Measurements from ENCODE around the gene CHAC1. TPM values are rescaled to one million over a fixed set of nuclear protein-coding genes. Genes with fewer than 3 reads are reported as not detected.

CHAC1 gene
- total RNA-seq, 1 experiment from 2014 or later = 48.7 TPM

DNA sequence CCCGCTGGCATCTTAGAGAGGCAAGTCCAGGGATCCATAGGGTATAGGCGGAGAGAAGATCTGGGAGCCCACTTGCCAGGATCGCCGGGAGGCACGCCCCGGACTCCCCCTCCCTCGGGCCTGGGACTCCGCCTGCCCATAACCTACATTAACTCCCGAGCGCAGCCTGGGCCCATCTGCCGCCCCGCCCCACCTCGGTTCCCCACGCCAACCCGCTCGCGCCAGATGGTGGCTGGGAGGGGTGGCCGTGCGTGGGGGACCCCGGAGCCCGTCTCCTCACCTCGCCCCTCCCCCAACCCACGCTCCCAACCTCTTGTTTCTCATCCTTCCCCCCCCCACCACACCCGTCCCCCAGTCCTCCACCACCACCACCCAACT lies 25.8 kb upstream of the CHAC1 start:
- Histone ChIP-seq H3K9me3 (ENCODE audit: control insufficient read depth, low read depth, low read length) (no peaks in the 10 kb centered on the region), H2BK120ac (ENCODE audit: low read depth, low read length, poor library complexity, severe bottlenecking) (no peak overlapping the region), H3T11ph (ENCODE audit: low read length) (no peak overlapping the region), H3K23me2 (ENCODE audit: insufficient read length, low read depth, low read length, poor library complexity, severe bottlenecking) (peaks cover 35% of the 10 kb centered on the region), H3K79me2 (ENCODE audit: insufficient read depth, low read length) (no peaks in the 10 kb centered on the region), H3K56ac (ENCODE audit: insufficient read length, low read depth, low read length) (no peak overlapping the region), H4K5ac (ENCODE audit: insufficient read length, low read depth, low read length) (no peak overlapping the region), H4K8ac (replicated peaks; ENCODE audit: insufficient read length, low read depth, low read length) (no peak overlapping the region), H2BK20ac (ENCODE audit: low read depth, low read length, poor library complexity, severe bottlenecking) (no peak overlapping the region), H3K27ac (ENCODE audit: insufficient read length, low read depth, low read length) (no peak overlapping the region), H2BK5ac (ENCODE audit: insufficient read length, low read length) (no peak overlapping the region), H3K4me2 (ENCODE audit: insufficient read depth, insufficient read length, low read length) (peak overlapping the region; percentile 68), H3K4me1 (ENCODE audit: insufficient read depth, low read length) (peaks cover 3% of the 10 kb centered on the region; the same call in 1 of the 2 replicates), H3K27me3 (ENCODE audit: insufficient read depth, low read length) (peaks cover 70% of the 10 kb centered on the region), H2AFZ (ENCODE audit: low read length) (no peak overlapping the region), H3K14ac (ENCODE audit: insufficient read depth, low read length) (no peak overlapping the region), H2BK12ac (ENCODE audit: insufficient read length, low read depth, low read length) (no peak overlapping the region), H3K18ac (ENCODE audit: insufficient read length, low read depth, low read length) (no peak overlapping the region), H3K9ac (ENCODE audit: extremely low read depth, insufficient read length, low read length) (no peak overlapping the region), H4K91ac (ENCODE audit: insufficient read length, low read depth, low read length) (no peak overlapping the region), H2BK15ac (ENCODE audit: low read depth, low read length) (no peak overlapping the region), H3K79me1 (ENCODE audit: insufficient read depth, low read depth, low read length, poor library complexity, severe bottlenecking) (no peaks in the 10 kb centered on the region), H3K23ac (ENCODE audit: insufficient read length, low read depth, low read length) (no peak overlapping the region), H4K20me1 (ENCODE audit: control insufficient read depth, insufficient read depth, insufficient read length) (no peaks in the 10 kb centered on the region), H3K4ac (ENCODE audit: low read depth, low read length) (no peak overlapping the region), H2AK5ac (ENCODE audit: insufficient read length, low read length) (no peak overlapping the region)
- no peak overlapping the region for H3K27ac Mint-ChIP-seq
- no peaks in the 10 kb centered on the region; a peak in 1 of 7 replicates for H3K36me3 Mint-ChIP-seq (ENCODE audit: insufficient read depth in 1 of 3, low read depth in 3 of 3)
- no peak for DNase-seq
- peaks cover 100% of the 10 kb centered on the region for H3K27me3 Mint-ChIP-seq (ENCODE audit: low read depth)
- WGBS (ENCODE audit: extremely low coverage, insufficient read length, low lambda C conversion rate) = no CpG with 5 or more reads among the region's 24 CpGs
- peaks cover 3% of the 10 kb centered on the region in 2 experiments; a peak in 4 of 5 replicates for H3K9me3 Mint-ChIP-seq
- H3K4me1 Mint-ChIP-seq = peaks cover 31 to 44% of the 10 kb centered on the region in 2 experiments
- H3K4me3 Mint-ChIP-seq = peak overlapping the region; percentile 50 to 87
- TF ChIP-seq, protein P1, sequence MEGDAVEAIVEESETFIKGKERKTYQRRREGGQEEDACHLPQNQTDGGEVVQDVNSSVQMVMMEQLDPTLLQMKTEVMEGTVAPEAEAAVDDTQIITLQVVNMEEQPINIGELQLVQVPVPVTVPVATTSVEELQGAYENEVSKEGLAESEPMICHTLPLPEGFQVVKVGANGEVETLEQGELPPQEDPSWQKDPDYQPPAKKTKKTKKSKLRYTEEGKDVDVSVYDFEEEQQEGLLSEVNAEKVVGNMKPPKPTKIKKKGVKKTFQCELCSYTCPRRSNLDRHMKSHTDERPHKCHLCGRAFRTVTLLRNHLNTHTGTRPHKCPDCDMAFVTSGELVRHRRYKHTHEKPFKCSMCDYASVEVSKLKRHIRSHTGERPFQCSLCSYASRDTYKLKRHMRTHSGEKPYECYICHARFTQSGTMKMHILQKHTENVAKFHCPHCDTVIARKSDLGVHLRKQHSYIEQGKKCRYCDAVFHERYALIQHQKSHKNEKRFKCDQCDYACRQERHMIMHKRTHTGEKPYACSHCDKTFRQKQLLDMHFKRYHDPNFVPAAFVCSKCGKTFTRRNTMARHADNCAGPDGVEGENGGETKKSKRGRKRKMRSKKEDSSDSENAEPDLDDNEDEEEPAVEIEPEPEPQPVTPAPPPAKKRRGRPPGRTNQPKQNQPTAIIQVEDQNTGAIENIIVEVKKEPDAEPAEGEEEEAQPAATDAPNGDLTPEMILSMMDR (conservative IDR thresholded peaks at IDR 0.05) = no peak

All from H9 (cell line).